Measurements from ENCODE around the gene SMAD6.
"Not testable (repeated sequence)": the region's sequence is repeated elsewhere in the genome, so short reads cannot be mapped to it uniquely, and the experiment has no call there.

The SMAD6 gene

DNA sequence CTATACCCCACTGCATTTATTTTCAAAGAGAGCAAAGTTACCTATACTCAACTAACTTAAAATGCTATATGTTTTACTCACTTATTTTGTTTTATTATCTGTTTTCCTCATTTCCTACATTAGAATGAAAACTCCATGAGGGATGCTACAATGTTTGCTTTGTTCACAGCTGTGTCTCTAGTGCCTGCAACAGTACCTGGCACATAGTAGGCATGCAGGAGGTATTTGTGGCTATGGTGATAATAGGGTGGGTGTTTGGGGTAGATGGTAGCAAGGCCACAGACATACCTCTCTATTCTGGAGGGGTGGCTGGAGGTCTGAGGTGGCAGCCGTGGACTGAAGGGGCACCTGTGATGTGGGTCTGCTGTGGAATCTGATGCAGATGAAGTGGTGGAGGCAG lies 24.7 kb upstream of the SMAD6 start:
- DNase-seq = no peak

DNA sequence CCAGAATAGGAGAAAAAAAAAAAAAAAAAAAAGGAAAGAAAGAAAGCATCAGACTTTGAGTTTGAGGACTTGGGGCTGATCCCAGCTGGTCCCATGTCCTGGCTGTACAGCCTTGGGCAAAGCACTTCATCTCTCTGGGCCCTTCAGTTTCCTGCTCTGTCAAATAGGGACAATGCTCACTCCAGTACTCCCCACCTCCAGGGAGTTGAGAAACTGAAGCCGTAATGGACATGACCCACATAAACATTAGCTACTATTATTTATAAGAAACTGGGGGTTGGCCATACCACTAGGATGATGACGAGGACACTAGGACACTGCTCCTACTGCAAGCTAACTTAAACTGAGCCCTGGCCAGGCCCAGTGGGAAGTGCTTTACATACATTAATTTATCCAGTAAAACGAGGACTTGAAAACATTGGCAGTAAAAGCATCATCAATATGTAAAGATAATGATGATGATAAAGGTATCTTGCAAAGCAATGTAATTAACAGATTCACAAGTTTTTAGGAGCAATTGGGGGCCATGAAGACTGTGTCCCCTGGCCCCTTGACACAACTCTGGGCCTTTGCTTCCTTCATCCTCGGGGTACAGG lies 22.9 kb upstream of the SMAD6 start:
- no peak for DNase-seq

DNA sequence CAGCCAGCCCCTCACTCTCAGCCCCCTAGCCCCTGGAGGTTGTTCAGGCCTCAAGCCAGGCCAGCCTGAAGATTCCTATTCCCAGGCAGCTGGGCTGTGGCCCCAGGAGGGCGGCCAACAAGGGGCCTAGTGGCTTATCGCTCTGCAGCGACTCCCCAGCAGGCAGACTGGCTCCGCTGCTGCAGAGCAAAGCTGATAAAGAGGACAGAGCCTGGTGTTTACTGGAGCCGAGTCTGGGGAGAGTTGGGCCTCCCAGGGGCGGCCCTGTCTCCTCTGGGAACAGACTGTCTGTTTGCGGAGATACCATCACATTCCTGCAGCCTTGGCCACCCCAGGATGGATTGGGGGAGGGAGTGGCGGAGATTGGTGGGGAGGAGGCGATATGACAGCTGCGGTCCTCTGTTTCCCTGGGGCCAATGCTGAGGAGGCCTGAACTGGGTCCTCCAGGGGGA lies 22.4 kb upstream of the SMAD6 start:
- no peak for DNase-seq

DNA sequence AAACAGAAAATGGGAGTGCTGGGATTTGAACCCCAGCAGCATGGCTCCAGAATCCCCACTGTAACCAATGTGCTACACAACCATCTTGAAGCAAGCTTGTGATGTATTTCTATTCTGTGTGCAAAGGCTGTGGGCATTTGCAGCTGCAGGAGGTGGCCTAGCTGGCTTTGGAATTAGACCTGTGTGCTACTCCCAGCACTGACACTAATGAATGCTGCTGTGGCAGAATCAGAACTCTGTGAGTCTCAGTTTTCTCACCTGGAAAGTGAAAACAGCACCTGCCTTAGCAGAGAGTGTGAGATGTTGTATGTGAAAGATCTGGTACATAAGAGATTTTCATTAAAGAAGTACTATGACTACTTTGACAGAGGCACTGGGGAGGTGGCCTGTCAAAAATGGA lies 21.5 kb upstream of the SMAD6 start:
- no peak for DNase-seq

DNA sequence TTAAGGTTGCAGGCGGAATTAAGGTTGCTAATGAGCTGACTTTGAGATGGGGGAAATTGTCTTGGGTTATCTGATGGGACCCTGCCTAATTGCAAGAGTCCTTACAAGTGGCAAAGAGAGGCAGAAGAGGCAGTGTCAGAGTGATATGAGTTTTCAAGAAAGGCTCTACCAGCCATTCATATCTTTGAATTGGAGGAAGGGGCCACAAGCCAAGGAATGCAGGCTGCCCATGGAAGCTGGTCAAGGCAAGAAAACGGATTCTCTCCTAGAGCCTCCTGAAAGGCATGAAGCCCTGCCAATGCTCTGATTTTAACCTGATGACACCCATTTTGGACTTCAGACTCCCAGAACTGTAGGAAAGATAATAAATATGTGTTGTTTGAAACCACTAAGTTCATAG lies 20.6 kb upstream of the SMAD6 start:
- DNase-seq = no peak

DNA sequence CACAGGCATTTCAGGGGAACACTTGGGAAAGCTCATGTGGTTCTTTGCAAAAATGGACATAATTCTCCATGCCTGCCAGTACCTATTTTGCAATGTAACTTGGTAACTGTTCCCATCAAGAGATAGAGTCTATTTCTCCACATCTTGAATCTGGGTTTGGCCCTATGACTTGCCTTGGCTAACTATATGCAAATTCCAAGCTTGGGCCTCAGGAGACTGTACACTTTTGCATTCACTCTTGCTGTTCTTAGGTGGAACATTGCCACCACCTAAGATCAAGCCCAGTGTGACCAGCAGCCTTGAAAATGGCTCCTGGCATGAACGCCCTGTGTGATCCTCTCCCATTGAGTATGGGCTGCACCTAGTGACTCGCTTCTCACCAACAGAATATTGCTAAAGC lies 19.8 kb upstream of the SMAD6 start:
- no peak for DNase-seq

DNA sequence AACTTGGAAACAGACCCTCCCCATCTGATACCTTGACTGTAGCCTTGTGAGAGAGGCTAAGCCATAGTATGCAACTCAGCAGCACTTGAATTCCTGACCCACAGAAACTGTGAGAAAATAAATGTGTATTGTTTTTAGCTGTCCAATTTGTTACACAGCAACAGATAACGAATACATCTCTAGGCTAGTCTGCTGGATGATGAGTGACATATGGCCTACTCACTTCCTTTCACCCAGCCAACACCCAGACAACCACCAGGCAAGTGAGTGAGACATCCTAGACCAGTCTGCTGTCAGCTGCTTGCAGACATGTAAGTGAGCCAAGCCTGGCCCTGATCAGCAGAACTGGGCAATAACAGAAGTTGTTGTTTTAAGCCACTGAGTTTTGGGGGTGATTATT lies 19.2 kb upstream of the SMAD6 start:
- DNase-seq = no peak

DNA sequence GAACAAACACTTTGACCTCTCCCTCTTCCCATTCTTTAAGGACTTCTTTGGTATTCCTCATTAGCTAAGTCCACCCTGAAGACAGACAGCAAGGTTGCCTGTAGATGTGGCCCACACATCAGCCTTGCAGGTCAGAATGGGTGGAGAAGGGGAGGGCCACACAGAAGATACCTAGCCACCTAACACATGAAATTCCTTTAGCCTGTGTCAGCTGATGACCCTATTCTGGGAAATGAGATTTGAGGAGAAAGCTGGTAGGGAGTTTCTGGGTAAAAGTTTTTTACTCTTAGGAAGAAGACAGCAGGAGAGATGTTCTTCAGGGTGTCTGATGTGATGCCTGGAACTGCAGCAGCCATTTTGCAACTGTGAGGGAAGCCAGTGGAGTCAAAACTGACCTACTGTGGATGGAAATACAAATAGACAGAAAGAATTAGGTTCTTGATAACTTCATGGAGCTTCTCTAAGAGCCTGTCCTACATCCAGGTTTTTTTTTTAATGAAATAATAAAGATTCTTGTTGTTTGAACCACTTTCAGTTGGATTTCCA lies 17.8 kb upstream of the SMAD6 start:
- no peak for DNase-seq

DNA sequence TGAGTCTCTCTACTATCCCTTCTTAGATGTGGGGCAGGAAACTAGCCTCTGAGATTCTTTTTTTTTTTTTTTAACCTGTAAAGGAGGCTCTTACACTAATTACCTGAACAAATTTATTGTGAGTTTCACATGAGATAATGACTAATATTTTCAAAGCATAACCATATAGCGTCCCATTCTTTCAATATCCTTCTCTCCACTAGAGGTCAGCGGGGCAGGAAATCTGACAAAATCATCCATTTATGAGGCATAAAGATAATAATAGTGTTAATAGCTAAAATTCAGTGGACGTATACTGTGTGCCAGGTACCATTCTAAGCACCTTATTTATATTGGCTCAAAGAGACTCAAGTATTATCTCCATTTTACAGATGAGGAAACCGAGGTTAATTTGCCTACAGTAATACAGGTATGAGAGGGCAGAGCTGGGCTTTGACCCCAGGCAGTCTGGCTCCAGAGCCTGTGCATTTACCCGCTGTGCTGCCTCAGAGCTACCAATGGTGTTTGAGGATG lies 16.3 kb upstream of the SMAD6 start:
- DNase-seq = no peak

DNA sequence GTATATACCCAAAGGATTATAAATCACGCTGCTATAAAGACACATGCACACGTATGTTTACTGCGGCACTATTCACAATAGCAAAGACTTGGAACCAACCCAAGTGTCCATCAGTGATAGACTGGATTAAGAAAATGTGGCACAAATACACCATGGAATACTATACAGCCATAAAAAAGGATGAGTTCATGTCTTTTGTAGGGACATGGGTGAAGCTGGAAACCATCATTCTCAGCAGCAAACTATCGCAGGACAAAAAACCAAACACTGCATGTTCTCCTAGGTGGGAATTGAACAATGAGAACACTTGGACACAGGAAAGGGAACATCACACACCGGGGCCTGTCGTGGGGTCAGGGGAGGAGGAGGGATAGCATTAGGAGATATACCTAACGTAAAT lies 11.1 kb upstream of the SMAD6 start:
- not testable (repeated sequence) for DNase-seq

DNA sequence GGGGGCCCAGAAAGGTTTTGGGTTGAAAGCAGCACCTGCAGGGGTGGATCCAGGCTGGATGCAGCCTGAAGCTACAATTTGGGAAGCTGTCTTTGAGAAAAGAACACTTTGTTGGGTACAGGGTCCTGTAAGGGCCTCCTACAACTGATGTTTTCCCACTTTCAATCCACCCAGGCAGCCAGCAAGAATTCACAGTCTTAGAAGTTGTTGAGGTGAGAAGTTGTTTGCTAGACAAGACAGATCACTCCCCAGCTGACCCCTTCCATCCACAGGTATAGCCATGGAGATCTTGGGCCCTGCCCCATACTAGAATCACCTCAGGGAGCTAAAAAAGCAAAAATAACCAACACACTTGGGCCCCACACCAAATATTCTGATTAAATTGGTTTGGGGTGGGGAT lies 10.3 kb upstream of the SMAD6 start:
- no peak for DNase-seq

DNA sequence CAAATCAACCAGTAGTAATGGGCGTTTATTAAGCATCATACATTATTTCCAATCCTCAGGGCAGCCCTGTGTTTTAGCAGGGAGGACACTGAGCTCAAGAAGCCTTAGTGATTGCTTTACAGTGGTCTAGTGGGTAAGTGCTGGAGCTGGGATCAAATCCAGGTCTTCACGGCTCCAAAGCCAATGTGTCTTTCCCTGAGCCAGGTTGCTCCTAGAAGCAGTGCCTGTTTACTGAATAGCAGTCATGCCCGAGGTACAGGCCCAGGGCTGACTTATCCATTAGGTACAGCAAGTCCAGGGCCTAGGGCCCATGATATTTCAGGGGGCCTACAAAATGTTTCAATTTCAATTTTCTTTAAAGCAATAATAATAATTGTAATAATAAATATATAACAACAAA lies 9.6 kb upstream of the SMAD6 start:
- no peak for DNase-seq

DNA sequence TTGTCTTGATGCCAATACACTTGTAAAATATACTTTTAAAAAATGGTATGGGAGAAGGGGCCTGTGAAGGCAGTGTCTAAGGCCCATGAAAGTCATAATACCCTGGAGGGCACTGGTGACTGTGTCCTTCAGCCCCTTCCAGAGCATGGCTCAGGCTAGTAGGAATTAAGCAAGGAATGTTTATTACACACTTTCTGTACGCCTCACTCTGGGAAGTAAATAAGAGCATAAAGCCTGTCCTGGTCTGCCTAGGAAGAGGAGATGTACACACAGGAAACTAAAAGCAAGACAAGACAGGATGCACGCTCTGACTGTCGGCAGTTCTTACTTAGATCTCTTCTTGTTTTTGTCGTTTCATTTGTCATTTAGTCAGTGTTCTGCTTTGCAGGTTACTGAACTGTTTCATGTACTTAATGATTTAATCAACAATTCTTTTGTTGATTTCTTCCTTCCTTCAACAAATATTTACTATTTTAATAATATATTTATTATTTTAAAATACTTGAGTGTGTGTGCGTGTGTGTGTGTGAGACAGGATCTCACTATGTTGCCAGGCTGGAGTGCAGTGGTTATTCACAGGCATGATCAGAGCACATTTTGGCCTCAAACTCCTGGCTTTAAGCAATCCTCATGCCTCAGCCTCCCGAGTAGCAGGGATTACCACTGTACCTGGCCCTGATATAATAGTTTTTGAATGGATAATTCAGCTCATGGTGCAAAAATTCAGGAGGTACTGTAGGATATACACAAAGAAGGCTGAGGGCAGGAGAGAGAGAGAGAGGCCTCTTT lies 9.0 kb upstream of the SMAD6 start:
- no peak for DNase-seq

DNA sequence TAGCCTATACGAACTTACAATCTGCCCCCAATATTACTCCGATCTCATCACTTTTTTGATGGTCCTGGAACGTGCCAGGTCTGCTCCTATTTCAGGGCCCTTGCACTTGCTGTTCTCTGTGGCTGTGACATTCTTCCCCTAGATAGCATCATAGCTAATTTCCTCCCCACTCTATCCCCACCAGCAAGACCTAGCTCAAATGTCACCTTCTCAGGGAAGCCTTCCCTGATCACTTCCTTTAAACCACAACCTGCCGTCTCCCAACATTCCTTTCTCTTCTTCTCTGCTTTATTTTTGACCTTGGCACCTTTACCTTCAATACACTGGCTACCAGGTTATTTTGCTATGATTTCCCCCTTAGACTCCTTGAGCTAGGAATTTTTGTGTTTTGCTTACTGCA lies 5.3 kb upstream of the SMAD6 start:
- no peak for DNase-seq

DNA sequence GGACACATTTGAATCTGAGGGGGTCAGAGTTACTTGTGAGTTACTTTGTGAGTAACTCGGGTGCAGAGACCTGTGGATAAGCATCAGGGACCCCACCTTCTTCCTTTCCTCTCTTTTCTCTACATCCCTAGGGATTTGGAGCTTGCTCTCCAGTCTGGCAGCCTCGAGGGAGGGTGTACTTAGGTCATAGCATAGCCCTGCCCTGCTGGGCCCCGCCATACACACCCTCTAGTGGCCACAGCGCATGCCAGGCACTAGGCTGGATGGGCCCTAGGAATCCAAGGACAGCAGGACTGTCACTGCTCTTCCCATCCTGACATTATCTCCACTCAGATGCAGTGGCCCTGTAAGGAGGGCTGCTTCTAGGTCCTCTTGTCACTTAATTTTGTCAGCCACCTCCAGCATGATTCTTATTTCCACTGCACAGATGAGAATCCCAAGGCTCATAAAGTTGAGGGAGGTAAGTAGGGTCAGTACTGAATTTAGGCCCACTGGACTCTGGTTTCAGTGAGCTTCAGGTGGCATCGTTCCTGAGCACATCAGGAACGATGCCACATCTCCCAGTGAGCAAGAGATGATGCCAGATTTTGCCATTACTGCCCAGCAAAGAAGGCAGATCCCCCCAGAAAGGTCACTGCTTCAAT lies 3.6 kb upstream of the SMAD6 start:
- peak; percentile 46 for DNase-seq

DNA sequence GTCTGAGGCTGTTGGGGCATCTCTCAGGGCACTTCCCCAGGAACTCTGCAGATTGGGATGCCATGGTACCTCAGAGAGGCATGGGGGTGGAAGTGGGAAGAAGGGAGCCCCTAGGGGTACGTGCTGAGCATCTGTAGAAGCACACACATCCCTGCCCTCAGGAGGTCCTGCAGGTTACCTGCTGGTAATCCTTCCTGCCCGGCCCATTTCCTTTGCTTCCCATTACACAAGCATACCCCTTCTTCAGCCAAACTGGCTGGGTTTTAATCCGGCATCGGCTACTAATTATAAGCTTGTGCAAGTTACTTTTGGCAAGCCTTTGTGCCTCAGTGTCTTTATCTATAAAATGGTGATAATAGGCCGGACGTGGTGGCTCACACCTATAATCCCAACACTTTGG lies 3.1 kb upstream of the SMAD6 start:
- DNase-seq = no peak

DNA sequence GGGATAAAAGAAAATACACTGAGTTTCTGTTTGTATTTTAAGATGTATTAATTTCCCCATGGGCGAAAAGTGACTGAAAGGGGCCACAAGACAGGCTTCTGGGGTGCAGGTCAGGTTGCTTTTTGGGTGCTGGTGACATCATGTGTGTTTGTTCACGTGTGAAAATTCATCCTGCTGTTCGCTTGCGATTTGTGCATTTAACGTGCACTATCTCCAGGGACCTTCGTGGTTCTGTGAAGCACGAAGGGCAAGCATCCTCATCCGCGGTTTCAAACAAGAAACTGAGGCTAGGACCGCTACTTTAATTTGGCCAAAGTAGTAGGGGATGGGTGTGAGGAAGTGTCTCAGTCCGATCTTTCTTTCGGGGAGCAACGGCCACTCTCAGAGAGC lies 1.6 kb upstream of the SMAD6 start:
- DNase-seq = peak; percentile 25

DNA sequence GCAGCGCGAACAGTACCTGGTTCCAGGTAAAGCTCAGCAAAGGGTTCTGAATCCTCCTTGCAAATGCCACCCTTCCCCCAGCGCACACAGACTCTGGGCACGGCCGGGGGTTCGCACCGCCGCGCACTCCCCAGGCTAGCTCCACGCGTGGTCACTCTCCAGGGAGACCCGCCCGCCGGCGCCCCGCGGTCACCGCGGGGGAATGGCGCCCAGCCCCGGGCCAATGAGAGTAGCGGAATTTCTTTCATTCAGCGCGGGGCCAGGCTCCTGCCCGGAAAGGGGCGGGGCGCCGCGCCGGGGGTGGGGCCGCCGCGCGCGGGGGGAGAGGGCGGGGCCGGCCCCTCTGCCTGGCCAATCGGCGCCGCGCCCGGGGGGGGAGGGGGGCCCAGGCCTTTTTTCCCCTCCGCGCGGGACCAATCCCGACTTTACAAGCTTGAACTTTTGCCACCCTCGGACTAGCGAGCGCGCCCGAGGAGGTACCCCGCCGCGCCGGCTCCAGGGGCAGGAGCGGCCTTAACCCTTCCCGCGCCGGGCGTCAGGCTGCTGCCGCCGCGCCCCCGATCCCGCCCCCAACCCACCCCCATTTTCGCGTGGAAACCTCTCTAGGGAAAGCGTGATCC lies 1.1 kb upstream of the SMAD6 start:
- peak; percentile 89 for DNase-seq

DNA sequence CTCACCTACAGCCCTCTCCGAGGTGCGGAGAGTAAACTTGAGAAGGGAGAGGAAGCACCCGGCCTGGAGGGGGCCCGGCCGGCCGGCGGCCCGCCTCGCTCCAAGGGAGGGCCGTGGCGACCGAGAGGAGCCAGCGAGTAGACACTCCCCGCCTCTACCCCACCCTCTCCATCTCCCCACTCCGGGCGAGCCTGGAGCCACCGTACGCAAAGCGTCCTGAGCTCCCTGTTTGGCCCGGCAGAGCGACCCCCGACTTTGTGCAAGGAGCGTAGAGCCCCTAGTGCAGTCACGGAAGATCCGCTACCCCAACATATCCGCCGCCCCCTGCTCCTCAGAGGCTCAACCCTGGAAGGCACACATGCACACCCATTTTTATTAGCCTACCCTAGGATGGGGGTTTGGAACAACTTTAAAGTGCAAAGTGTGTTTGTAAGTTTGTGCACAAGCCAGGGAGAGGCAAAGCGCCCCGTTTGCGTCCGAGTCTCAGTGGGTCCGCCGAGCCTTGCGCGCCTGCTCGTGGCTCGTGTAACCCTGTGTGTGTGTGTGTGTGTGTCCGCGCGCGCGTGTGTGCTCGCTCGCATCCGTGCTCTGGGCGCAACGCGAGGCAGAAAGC lies 508 bp upstream of the SMAD6 start:
- DNase-seq = peak; percentile 48

DNA sequence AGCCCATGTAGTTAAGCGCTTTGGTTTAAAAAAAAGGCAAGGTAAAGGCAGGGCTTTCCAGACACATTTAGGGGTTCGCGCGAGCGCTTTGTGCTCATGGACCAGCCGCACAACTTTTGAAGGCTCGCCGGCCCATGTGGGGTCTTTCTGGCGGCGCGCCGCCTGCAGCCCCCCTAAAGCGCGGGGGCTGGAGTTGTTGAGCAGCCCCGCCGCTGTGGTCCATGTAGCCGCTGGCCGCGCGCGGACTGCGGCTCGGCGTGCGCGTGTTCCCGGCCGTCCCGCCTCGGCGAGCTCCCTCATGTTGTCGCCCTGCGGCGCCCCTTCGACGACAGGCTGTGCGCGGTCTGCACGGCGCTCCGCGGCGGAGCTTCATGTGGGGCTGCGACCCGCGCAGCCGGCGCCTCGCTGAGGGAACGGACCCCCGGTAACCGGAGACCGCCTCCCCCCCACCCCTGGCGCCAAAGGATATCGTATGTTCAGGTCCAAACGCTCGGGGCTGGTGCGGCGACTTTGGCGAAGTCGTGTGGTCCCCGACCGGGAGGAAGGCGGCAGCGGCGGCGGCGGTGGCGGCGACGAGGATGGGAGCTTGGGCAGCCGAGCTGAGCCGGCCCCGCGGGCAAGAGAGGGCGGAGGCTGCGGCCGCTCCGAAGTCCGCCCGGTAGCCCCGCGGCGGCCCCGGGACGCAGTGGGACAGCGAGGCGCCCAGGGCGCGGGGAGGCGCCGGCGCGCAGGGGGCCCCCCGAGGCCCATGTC lies 927 bp downstream of the SMAD6 start:
- DNase-seq = peak; percentile 33

DNA sequence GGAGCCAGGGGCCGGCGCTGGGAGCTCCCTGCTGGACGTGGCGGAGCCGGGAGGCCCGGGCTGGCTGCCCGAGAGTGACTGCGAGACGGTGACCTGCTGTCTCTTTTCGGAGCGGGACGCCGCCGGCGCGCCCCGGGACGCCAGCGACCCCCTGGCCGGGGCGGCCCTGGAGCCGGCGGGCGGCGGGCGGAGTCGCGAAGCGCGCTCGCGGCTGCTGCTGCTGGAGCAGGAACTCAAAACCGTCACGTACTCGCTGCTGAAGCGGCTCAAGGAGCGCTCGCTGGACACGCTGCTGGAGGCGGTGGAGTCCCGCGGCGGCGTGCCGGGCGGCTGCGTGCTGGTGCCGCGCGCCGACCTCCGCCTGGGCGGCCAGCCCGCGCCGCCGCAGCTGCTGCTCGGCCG lies 1.5 kb downstream of the SMAD6 start:
- DNase-seq = peak; percentile 36
